ENCODE results near the gene SNX27. TPM values are rescaled to one million over a fixed set of nuclear protein-coding genes. Genes with fewer than 3 reads are reported as not detected.

Gene SNX27
- total RNA-seq, 6 donors from 2014 or later = 35.0 to 62.9 (median 51.9) TPM

DNA sequence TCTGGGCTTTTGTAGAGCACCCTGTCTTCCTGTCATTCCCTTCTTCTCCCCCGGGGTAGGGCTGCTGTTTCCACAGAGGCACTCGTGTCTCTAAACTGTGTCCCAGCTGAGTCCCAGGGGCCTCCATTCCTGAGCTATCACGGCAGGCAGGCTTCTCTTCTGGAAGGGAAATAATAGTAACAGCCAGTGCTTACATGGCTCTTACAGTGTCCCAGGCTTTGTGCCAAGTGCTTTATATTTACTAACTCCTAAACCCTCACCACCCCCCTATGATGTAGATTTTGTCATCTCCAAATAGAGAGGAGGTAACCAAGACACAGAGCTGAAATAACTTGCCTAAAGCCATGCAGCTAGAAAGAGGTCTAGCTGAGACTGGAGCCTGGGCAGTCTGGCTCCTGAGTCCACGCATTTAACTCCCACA, 106.2 kb downstream of the SNX27 start:
- Histone ChIP-seq H3K4me3 (no peak overlapping the region), H3K27ac (no peak overlapping the region), H3K36me3 (no peaks in the 10 kb centered on the region), H3K9me3 (no peaks in the 10 kb centered on the region), H3K27me3 (peaks cover 0 to 13% (median 8%) of the 10 kb centered on the region in 4 donors), H3K4me1 (peaks cover 21 to 46% (median 27%) of the 10 kb centered on the region in 4 donors)
- 31 to 37% methylated on average over 4 of the region's 4 CpGs for WGBS, 2 donors
- no peak for ATAC-seq (ENCODE audit: low FRiP score in 2 of 2)
- no peak for DNase-seq
- TF ChIP-seq EP300 (IDR thresholded peaks at IDR 0.05) (no peak), POLR2A (IDR thresholded peaks at IDR 0.05) (no peak), POLR2AphosphoS5 (IDR thresholded peaks at IDR 0.05) (no peak)
- TF ChIP-seq, protein P1, sequence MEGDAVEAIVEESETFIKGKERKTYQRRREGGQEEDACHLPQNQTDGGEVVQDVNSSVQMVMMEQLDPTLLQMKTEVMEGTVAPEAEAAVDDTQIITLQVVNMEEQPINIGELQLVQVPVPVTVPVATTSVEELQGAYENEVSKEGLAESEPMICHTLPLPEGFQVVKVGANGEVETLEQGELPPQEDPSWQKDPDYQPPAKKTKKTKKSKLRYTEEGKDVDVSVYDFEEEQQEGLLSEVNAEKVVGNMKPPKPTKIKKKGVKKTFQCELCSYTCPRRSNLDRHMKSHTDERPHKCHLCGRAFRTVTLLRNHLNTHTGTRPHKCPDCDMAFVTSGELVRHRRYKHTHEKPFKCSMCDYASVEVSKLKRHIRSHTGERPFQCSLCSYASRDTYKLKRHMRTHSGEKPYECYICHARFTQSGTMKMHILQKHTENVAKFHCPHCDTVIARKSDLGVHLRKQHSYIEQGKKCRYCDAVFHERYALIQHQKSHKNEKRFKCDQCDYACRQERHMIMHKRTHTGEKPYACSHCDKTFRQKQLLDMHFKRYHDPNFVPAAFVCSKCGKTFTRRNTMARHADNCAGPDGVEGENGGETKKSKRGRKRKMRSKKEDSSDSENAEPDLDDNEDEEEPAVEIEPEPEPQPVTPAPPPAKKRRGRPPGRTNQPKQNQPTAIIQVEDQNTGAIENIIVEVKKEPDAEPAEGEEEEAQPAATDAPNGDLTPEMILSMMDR (IDR thresholded peaks at IDR 0.05) = no peak

DNA sequence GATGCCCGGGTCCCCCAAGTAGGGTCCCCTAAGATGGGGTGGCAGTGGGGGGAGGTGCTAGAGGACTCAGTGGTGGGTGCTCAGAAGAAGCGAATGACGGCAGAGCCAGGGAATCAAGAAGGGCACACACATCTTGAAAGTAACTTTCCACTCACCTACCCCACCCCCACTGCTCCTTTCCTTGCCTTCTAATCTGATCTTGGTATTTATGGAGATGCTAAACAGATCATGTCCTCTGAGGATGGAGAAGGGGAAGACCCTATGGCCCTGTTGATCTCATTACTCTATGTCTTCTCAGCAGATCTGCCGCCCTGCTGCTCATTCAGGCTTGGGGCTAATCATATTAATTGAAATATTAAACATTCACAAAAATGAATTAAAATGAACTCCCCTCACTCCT, 106.8 kb downstream of the SNX27 start:
- H3K4me3 ChIP-seq = no peak overlapping the region
- H3K27me3 ChIP-seq = peaks cover 0 to 13% (median 8%) of the 10 kb centered on the region in 4 donors
- WGBS, 2 donors = 82 to 86% methylated on average over 4 of the region's 4 CpGs
- no peak for TF ChIP-seq POLR2A (IDR thresholded peaks at IDR 0.05)
- TF ChIP-seq, protein P1 (IDR thresholded peaks at IDR 0.05) = no peak
- no peak for TF ChIP-seq POLR2AphosphoS5 (IDR thresholded peaks at IDR 0.05)
- no peak for TF ChIP-seq EP300 (IDR thresholded peaks at IDR 0.05)
- H3K9me3 ChIP-seq = no peaks in the 10 kb centered on the region
- DNase-seq = no peak
- H3K27ac ChIP-seq = no peak overlapping the region
- peaks cover 21 to 46% (median 27%) of the 10 kb centered on the region in 4 donors for H3K4me1 ChIP-seq
- no peaks in the 10 kb centered on the region for H3K36me3 ChIP-seq
- no peak for ATAC-seq (ENCODE audit: low FRiP score in 2 of 2)

DNA sequence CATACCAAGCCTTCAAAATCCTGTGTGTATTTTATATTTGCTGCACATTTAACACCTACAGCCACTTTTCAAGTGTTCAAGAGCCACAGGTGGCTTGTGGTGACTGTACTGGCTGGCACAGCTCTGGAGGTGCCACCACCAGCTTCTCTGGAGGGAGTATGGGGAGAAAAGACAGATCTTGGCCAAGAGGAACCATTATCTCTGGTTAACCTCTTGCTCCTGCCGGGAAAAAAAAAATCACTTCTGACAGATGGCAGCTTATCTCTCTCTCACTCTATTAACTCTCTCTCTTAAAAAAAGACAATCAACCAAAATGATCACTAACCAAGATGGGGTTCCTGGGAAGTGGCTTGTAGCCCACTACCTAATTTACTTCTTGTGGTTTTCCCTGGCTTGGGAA, 108.3 kb downstream of the SNX27 start:
- ATAC-seq (ENCODE audit: low FRiP score in 2 of 2) (no peak), DNase-seq (no peak)
- Histone ChIP-seq H3K36me3 (no peaks in the 10 kb centered on the region), H3K4me1 (peaks cover 21 to 46% (median 27%) of the 10 kb centered on the region in 4 donors), H3K27ac (peak overlapping the region in 3 of 4 donors; percentile 62 to 64 (median 64)), H3K4me3 (peak overlapping the region in 2 of 4 donors; percentile 55 to 59), H3K9me3 (no peaks in the 10 kb centered on the region), H3K27me3 (peaks cover 0 to 13% (median 8%) of the 10 kb centered on the region in 4 donors)
- TF ChIP-seq EP300 (IDR thresholded peaks at IDR 0.05) = no peak
- TF ChIP-seq POLR2A (IDR thresholded peaks at IDR 0.05) = no peak
- TF ChIP-seq POLR2AphosphoS5 (IDR thresholded peaks at IDR 0.05) = no peak
- TF ChIP-seq, protein P1 (IDR thresholded peaks at IDR 0.05) = no peak
- 20 to 39% methylated on average over 1 of the region's 1 CpG for WGBS, 2 donors

DNA sequence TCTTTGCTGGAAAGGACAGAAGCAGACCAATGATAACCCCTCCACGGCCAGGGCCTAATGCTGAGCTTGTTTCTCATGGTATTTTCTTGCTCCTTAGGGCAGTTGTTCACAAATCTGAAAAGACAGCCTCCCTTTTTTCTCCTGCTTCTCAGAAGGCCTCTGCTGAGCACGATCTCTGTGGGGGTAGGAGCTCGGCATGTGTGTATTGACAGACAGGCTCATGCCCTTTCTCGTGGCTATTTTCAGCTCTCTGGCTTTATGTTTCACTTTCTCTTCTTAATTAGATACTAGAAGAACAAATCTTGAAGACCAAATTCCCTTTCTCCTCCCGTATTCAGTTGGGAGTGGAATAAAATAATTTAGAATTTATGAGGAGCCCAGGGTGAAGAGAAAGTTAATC, 108.7 kb downstream of the SNX27 start:
- H3K27me3 ChIP-seq = peaks cover 0 to 13% (median 8%) of the 10 kb centered on the region in 4 donors
- no peaks in the 10 kb centered on the region for H3K36me3 ChIP-seq
- H3K4me3 ChIP-seq = peak overlapping the region in 3 of 4 donors; percentile 49 to 59 (median 55)
- peak overlapping the region; percentile 62 to 70 (median 64) for H3K27ac ChIP-seq
- ATAC-seq (ENCODE audit: low FRiP score in 2 of 2) (peak in 1 of 2 donors; percentile 42), DNase-seq (no peak)
- no peaks in the 10 kb centered on the region for H3K9me3 ChIP-seq
- TF ChIP-seq, protein P1 (IDR thresholded peaks at IDR 0.05) = no peak
- WGBS, 2 donors = 8 to 18% methylated on average over 5 of the region's 5 CpGs
- peaks cover 21 to 46% (median 27%) of the 10 kb centered on the region in 4 donors for H3K4me1 ChIP-seq
